Measurements from ENCODE around the gene ASS1. TPM values are rescaled to one million over a fixed set of nuclear protein-coding genes. Genes with fewer than 3 reads are reported as not detected.
A peak's percentile ranks its signal among the peaks of the same experiment; 100 is the strongest.

Gene ASS1
- total RNA-seq, 1 donor from 2014 or later, result 65.5 TPM

GRCh38 chr9:130414910-130415746 lies 29.6 kb upstream of the ASS1 start:
- DNase-seq, result no peak
- intact Hi-C loops (cut with micrococcal nuclease), result no loop called here
- ATAC-seq, result no peak

GRCh38 chr9:130417602-130418001 lies 27.2 kb upstream of the ASS1 start:
- no peak for ATAC-seq
- intact Hi-C loops (cut with micrococcal nuclease), result no loop called here
- DNase-seq, result no peak

- no peak for DNase-seq
- intact Hi-C loops (cut with micrococcal nuclease), result no loop called here
- ATAC-seq, result no peak
Measured at GRCh38 chr9:130418776-130419175, 26.0 kb upstream of the ASS1 start.

GRCh38 chr9:130419521-130420035 lies 25.2 kb upstream of the ASS1 start:
- intact Hi-C loops (cut with micrococcal nuclease), result no loop called here

GRCh38 chr9:130421154-130421801 lies 23.5 kb upstream of the ASS1 start:
- ATAC-seq (no peak), DNase-seq (no peak)

More at GRCh38 chr9:130419521-130420035, 25.2 kb upstream of the ASS1 start:
- DNase-seq, result no peak
- no peak for ATAC-seq

GRCh38 chr9:130421802-130422276 lies 22.9 kb upstream of the ASS1 start:
- ATAC-seq (no peak), DNase-seq (no peak)
- intact Hi-C loops (cut with micrococcal nuclease), result no loop called here

More at GRCh38 chr9:130421154-130421801, 23.5 kb upstream of the ASS1 start:
- intact Hi-C loops (cut with micrococcal nuclease), result no loop called here

- ATAC-seq (no peak), DNase-seq (no peak)
- intact Hi-C loops (cut with micrococcal nuclease), result no loop called here
Measured at GRCh38 chr9:130422546-130422945, 22.2 kb upstream of the ASS1 start.

GRCh38 chr9:130423272-130423671 lies 21.5 kb upstream of the ASS1 start:
- DNase-seq (peak; percentile 89), ATAC-seq (peak; percentile 90)
- intact Hi-C loops (cut with micrococcal nuclease), result no loop called here

- intact Hi-C loops (cut with micrococcal nuclease), result no loop called here
- ATAC-seq (no peak), DNase-seq (no peak)
Measured at GRCh38 chr9:130424595-130425454, 19.9 kb upstream of the ASS1 start.

- no peak for ATAC-seq
- intact Hi-C loops (cut with micrococcal nuclease), result no loop called here
- no peak for DNase-seq
Measured at GRCh38 chr9:130425741-130426466, 18.9 kb upstream of the ASS1 start.

GRCh38 chr9:130426467-130426773 lies 18.3 kb upstream of the ASS1 start:
- intact Hi-C loops (cut with micrococcal nuclease), result no loop called here
- ATAC-seq, result no peak
- DNase-seq, result no peak

GRCh38 chr9:130426883-130427282 lies 17.9 kb upstream of the ASS1 start:
- intact Hi-C loops (cut with micrococcal nuclease), result no loop called here
- ATAC-seq (peak; percentile 33), DNase-seq (no peak)

GRCh38 chr9:130427326-130427725 lies 17.4 kb upstream of the ASS1 start:
- DNase-seq, result no peak
- intact Hi-C loops (cut with micrococcal nuclease), result no loop called here
- ATAC-seq, result no peak

GRCh38 chr9:130428086-130428665 lies 16.6 kb upstream of the ASS1 start:
- intact Hi-C loops (cut with micrococcal nuclease), result no loop called here
- DNase-seq (no peak), ATAC-seq (no peak)

- no peak for DNase-seq
- ATAC-seq, result no peak
- intact Hi-C loops (cut with micrococcal nuclease), result no loop called here
Measured at GRCh38 chr9:130429381-130429780, 15.4 kb upstream of the ASS1 start.

GRCh38 chr9:130429831-130430230 lies 14.9 kb upstream of the ASS1 start:
- no peak for DNase-seq
- intact Hi-C loops (cut with micrococcal nuclease), result no loop called here
- no peak for ATAC-seq

GRCh38 chr9:130430232-130430631 lies 14.5 kb upstream of the ASS1 start:
- DNase-seq (no peak), ATAC-seq (no peak)
- intact Hi-C loops (cut with micrococcal nuclease), result no loop called here

- ATAC-seq (no peak), DNase-seq (no peak)
- intact Hi-C loops (cut with micrococcal nuclease), result no loop called here
Measured at GRCh38 chr9:130430734-130431535, 13.8 kb upstream of the ASS1 start.

Data from left ventricle myocardium superior (tissue), 1 donor.